Inferior parietal cortex (tissue), 1 donor: ENCODE measurements around the gene AIF1L.

Experiments
- DNase-seq: peaks from one replicate; pipeline ENCODE4 v3.0.0-alpha.2; 2016; ENCODE audit errors: extremely low spot score

AIF1L gene

DNA sequence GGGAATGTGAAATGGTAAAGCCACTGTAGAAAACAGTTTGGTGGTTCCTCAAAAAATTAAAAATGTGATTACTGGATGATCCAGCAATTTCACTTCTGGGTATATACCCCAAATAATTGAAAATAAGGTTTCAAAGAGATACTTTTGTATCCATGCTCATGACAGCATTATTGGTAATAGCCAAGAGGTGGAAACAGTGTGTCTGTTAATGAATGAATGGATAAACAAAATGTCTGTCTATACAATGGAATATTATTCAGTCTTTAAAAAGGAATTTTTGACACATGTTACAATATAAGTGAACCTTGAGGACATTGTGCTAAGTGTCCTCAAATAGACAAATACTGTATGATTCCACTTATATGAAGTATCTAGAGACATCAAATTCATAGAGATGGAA lies 69.2 kb downstream of the AIF1L start:
- DNase-seq, result no peak

DNA sequence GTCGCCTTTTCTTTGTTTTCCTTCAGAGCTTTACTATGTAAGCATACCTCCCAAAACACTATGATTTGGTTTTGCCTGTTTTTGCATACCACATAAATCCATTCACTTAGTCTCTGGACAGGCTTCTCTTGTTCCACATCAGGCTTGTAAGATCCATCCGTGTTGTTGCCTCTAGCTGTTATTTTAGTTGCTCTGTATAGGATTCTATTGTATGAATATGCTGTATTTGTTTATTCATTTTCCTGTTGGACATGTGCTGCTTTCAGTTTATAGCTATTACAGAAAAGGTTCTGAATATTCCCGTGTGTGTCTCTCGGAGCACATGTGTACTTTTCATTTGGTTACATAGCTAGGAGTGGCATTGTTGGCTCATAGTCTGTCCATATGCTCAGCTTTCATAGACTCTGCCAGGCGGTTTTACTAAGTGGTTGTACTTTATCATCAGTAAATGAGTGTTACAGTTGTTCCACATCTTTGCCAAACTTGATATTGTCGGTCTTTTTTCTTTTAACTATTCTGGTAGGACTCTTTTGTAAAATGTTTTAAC lies 70.9 kb downstream of the AIF1L start:
- peak; percentile 27 for DNase-seq

GRCh38 chr9:131167936-131168335 lies 71.6 kb downstream of the AIF1L start:
- DNase-seq, result no peak

DNA sequence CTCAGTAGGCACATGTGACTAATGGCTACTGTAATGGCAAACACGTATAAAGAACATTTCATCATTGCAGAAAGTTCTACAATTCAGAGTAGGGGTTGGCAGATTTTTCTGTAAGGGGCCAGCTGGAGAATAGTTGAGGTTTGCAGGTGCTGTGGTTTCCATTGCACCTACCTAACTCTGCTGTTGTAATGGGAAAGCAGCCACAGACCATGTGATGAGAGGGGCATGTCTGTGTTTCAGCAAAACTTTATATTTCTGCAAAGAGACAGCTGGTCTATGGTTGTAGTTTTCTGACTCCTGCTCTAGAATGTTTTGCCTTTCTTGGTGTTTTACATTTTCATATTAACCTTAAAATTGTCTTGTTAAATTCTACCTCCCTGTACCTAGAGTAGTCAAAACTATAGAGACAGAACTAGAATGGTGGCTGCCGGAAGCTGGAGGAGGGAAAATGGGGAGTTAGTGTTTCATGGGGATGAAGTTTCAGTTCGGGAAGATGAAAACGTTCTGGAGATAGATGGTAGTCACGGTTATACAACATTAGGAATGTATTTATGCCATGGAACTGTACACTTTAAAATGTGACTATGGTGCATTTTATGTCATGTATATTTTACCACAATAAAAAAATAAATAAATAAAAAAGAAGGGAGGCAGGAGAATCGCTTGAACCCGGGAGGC lies 73.4 kb downstream of the AIF1L start:
- no peak for DNase-seq
